Measurements from ENCODE around the gene ASCL1.

The ASCL1 gene

GRCh38 chr12:102966200-102966863 is 8.9 kb downstream of the ASCL1 start:
- TF ChIP-seq, protein P1, sequence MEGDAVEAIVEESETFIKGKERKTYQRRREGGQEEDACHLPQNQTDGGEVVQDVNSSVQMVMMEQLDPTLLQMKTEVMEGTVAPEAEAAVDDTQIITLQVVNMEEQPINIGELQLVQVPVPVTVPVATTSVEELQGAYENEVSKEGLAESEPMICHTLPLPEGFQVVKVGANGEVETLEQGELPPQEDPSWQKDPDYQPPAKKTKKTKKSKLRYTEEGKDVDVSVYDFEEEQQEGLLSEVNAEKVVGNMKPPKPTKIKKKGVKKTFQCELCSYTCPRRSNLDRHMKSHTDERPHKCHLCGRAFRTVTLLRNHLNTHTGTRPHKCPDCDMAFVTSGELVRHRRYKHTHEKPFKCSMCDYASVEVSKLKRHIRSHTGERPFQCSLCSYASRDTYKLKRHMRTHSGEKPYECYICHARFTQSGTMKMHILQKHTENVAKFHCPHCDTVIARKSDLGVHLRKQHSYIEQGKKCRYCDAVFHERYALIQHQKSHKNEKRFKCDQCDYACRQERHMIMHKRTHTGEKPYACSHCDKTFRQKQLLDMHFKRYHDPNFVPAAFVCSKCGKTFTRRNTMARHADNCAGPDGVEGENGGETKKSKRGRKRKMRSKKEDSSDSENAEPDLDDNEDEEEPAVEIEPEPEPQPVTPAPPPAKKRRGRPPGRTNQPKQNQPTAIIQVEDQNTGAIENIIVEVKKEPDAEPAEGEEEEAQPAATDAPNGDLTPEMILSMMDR (IDR thresholded peaks at IDR 0.05; ENCODE audit: low read depth, low read length): no peak
- no peak for DNase-seq (ENCODE audit: extremely low read depth, low read depth)

- TF ChIP-seq, protein P1 (IDR thresholded peaks at IDR 0.05; ENCODE audit: low read depth, low read length): no peak
- DNase-seq (ENCODE audit: extremely low read depth, low read depth): no peak
Measured at GRCh38 chr12:102970780-102971179, 13.3 kb downstream of the ASCL1 start.

- DNase-seq (ENCODE audit: extremely low read depth, low read depth): no peak
- TF ChIP-seq, protein P1 (IDR thresholded peaks at IDR 0.05; ENCODE audit: low read depth, low read length): no peak
Measured at GRCh38 chr12:102971227-102971626, 13.8 kb downstream of the ASCL1 start.

GRCh38 chr12:102973583-102973982 is 16.1 kb downstream of the ASCL1 start:
- TF ChIP-seq, protein P1 (IDR thresholded peaks at IDR 0.05; ENCODE audit: low read depth, low read length): no peak
- no peak for DNase-seq (ENCODE audit: extremely low read depth, low read depth)

GRCh38 chr12:102976609-102977280 is 19.3 kb downstream of the ASCL1 start:
- TF ChIP-seq, protein P1 (IDR thresholded peaks at IDR 0.05; ENCODE audit: low read depth, low read length): no peak
- DNase-seq (ENCODE audit: extremely low read depth, low read depth): no peak

- DNase-seq (ENCODE audit: extremely low read depth, low read depth): no peak
- TF ChIP-seq, protein P1 (IDR thresholded peaks at IDR 0.05; ENCODE audit: low read depth, low read length): no peak
Measured at GRCh38 chr12:102977945-102978706, 20.7 kb downstream of the ASCL1 start.

GRCh38 chr12:102980350-102980749 is 22.9 kb downstream of the ASCL1 start:
- TF ChIP-seq, protein P1 (IDR thresholded peaks at IDR 0.05; ENCODE audit: low read depth, low read length): no peak
- no peak for DNase-seq (ENCODE audit: extremely low read depth, low read depth)

All from AG09319 (cell line).